IPS-NIHi11 (cell line): ENCODE data around the gene RNF4.
"Not testable (repeated sequence)": the region's sequence is repeated elsewhere in the genome, so short reads cannot be mapped to it uniquely, and the experiment has no call there.

Experiments
- DNase-seq: peaks from one replicate; pipeline ENCODE4 v3.0.0; 2012; ENCODE audit warnings: mixed read lengths, low spot score

The RNF4 gene

DNA sequence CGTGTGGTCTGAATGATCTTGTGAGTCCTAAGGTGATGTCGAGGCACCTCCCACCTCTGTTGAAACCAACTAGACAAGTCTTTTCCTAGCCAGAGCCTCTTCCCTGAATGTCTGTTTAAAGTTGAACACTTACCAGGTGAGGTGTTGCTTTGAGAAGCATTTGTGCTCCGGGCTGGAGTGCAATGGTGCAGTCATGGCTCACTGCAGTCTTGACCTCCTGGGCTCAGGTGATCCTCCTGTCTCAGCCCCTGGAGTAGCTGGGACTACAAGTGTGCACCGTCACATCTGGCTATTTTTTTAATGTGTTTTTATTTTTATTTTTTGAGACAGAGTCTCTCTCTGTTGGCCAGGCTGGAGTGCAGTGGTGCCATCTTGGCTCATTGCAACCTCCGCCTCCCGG is 18.1 kb downstream of the RNF4 start:
- no peak for DNase-seq

- no peak for DNase-seq
These were observed 18.7 kb downstream of the RNF4 start for GRCh38 chr4:2487632-2488031.

- DNase-seq = no peak
These were observed 20.3 kb downstream of the RNF4 start for GRCh38 chr4:2489081-2489805.

- DNase-seq = no peak
These were observed 21.1 kb downstream of the RNF4 start for GRCh38 chr4:2489841-2490552.

DNA sequence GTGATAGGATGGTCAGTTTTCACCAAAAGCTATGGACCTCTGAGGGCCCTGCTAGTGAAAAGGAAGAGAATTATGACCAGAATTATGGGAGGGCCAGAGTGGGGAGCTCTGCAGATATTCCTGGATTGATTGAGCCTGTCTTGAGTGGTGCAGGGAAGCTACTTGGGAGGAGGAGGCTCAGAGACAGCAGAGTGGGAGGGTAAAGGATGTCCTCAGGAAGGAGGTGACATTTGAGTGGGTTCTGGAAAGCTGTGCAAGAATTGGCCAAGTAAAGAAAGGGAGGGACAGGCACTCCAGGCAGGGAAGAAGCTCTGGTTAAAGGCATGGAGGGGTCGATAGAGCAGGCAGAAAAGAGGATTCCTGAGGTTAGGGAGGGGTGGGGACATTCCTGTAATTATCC is 24.1 kb downstream of the RNF4 start:
- DNase-seq = no peak

- DNase-seq = no peak
These were observed 26.1 kb downstream of the RNF4 start for GRCh38 chr4:2494992-2495391.

DNA sequence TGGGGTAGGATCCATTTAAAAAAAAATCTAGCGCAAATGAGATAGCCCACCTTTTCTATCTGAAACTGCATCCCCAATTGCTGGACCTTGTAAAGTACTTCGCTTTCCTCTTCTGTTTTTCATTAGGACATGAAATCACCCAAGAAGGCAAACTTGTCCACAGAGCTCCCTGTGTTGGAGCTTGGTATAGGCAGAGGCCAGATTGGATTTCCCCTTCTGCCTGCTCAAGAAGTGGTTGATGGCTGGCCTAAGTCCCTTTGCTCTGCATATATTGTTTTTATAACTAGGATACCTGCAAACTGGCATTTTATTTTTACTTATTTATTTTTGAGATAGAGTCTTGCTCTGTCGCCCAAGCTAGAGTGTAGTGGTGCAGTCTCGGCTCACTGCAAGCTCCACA is 28.4 kb downstream of the RNF4 start:
- no peak for DNase-seq

- no peak for DNase-seq
These were observed 29.0 kb downstream of the RNF4 start for GRCh38 chr4:2497931-2498330.

DNA sequence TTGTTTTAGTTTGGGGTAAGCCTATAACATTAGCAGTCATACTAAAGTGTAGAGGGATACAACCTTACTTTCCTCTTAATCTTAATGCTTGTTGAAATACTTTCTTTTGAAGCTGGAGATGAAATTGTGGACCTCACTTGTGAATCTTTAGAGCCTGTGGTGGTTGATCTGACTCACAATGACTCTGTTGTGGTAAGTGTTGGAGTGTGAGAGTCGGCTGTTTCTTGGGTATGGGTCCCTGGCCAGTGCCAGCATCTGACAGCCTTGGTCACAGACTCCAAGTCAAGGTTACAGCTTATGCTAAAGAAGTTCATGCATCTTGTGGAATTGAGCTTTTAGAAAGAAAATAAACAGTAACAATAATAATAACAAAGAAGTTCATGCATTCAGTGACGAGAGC is 31.6 kb downstream of the RNF4 start:
- DNase-seq = no peak

DNA sequence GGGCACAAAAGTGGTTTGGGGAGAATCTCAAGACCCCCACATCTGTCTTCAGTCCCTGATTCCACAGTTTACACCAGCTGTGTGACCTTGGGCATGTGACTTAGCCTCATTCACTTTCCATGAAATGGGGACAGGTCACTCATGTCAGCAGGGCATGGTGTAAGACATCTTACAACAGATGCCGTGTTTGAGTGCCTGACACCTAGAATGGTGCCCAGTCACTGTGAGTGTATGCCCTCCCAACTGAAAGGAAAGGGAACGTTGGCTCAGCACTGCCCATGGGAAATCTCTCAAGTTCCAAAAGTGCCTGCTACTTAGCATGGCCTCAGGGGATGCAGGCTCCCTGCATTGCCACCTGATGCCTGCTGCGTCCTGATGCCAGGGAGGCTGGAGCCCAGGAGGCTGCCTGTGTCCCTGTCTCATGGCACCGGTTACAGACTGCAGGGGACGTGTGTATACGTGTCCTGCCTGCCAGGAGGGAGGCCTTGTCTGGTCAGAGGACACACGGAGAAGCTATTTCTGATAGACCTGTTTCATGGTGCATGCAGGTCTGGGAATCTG is 32.2 kb downstream of the RNF4 start:
- no peak for DNase-seq

GRCh38 chr4:2503809-2504208 is 34.9 kb downstream of the RNF4 start:
- DNase-seq = no peak

DNA sequence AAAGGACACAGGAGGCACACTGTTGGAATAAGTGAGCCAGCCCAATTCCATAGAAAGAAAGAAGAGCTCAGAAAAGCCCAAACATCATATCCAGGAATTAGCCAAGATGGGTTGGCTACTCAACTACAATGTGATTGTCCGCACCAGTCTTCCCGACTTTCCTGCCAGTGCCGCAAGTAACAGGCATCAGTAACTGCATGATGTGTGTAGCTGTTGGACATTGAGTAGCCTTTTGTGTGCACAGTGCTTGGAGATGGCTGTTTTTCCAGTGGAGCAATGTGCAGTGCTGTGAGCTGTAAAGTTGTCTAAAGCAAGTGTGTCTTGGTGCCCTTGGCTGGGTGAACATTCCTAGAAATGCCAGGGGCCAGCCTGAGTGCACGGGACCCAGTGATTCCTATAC is 38.4 kb downstream of the RNF4 start:
- DNase-seq = no peak

- no peak for DNase-seq
These were observed 38.9 kb downstream of the RNF4 start for GRCh38 chr4:2507855-2508254.

GRCh38 chr4:2510351-2511259 is 41.7 kb downstream of the RNF4 start:
- DNase-seq = no peak

- peak; percentile 14 for DNase-seq
These were observed 42.8 kb downstream of the RNF4 start for GRCh38 chr4:2511645-2512131.

- peak; percentile 7 for DNase-seq
These were observed 43.7 kb downstream of the RNF4 start for GRCh38 chr4:2512396-2513135.

DNA sequence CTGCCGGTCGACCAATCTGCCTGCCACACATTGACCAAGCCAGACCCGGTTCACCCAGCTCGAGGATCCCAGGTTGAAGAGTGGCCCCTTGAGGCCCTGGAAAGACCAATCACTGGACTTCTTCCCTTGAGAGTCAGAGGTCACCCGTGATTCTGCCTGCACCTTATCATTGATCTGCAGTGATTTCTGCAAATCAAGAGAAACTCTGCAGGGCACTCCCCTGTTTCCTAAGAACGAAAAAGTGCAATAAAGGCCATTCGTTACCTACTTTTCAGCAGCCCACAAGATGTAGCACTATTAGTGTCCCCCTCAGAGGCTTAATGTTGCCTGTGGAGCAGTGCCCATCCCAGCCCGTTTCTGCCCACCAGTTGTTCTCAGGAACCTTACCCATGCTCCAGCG is 45.3 kb downstream of the RNF4 start:
- DNase-seq = not testable (repeated sequence)

DNA sequence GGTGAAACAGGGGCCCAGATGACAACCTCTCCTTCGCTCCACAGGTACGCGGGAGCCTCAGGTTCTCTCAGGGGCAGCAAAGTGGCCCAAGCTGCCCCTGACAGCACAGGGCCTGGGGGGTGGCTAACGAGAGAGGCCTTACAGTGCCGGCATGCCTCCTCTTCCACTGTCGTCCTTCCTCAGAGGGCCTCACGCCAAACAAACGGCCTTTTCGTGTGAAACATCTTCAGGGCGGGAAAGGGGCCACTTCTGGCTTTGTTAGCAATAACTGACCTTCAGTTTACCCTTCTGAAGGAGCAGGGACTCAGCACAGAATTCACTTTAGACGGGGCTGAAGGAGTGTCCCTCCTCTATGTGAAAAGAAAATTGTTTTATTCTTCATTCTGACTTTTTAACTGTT is 46.0 kb downstream of the RNF4 start:
- not testable (repeated sequence) for DNase-seq

DNA sequence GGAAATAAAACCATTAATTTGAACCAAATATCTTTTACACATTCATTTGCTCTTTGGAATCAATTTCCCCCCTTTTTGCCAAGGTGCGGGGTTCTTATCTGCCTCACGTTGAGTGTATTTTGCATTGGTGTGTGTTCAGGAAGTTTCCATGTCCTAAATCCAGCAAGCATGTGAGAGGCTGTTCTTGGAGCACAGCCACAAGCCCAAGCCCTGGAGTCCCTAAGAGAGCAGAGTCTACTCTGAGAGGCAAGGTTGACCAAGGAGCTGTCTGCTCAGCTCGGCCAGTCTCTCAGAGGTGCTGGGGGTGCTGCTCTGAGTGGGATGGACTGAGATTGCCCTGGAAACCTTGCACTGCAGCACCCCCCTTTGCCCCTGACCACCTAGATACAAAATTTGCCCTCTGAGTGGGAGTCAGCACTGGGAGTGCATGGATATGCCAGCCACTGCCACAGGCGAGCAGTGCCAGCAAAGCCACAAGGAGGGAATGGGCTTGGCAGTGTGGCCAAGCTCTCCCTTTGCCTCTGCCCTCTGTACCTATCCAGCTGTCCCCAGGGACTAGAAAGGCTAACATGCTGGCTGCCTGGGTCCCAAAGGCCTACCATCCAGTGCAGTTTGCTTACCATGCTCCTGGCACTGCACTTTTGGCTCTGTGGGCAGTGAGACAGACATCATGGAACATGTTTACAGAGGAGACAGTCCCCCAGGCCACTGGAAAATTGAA is 47.1 kb downstream of the RNF4 start:
- peak; percentile 2 for DNase-seq

DNA sequence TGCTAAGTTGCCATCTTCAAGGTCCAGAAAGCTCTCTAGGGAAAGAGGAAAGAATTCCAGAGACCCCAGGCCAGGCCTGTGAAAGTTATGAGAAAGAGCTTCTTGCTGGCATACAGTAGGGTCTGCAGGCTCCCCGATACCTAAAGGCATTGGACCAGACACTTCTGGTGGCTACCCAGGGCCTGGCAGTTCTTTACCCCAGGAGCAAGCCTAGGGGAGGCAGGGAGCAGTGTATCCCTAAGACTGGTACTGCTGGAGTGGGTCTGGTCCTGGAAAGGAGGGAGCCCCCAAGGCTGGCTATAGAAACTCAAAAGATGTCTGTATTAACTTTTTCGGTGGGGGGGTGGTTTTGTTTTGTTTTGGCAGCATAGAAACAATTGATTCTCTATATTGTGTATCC is 47.7 kb downstream of the RNF4 start:
- peak; percentile 7 for DNase-seq

GRCh38 chr4:2526559-2526958 is 57.7 kb downstream of the RNF4 start:
- no peak for DNase-seq
